HL-60 (cell line): ENCODE data around the gene IFI16.

Source experiments
- DNase-seq, 2 experiments: peaks; one replicate each; pipeline ENCODE4 v3.0.0-alpha.2; 2010 to 2020; ENCODE audit warnings: low read depth in 1 of 2, low spot score in 1 of 2
- H3K27ac ChIP-seq: fragments of 250-450 bp; sonication (Bioruptor Pico); replicated peaks from 2 replicates; pipeline ENCODE4 v1.5.1; 2020; ENCODE audit warnings: mild to moderate bottlenecking, moderate library complexity
- H3K27me3 ChIP-seq: fragments of 250-450 bp; sonication (Bioruptor Pico); 2 replicates; pipeline ENCODE4 v1.5.1; 2021; ENCODE audit warnings: mild to moderate bottlenecking, moderate library complexity; ENCODE audit not compliant: insufficient read depth, poor library complexity, severe bottlenecking
- H3K4me3 ChIP-seq: replicated peaks from 2 replicates; pipeline ENCODE4 v1.5.1; 2011; ENCODE audit warnings: mild to moderate bottlenecking, control low read depth, low read length; ENCODE audit not compliant: insufficient read depth
- GABPA ChIP-seq: IDR thresholded peaks from 2 replicates; pipeline ENCODE4 v1.6.1; 2012; ENCODE audit warnings: low read depth
- POLR2AphosphoS5 ChIP-seq: IDR thresholded peaks from 2 replicates; pipeline ENCODE4 v1.6.1; 2012; ENCODE audit warnings: low read depth
- SPI1 ChIP-seq: IDR thresholded peaks from 2 replicates; pipeline ENCODE4 v1.6.1; 2012; ENCODE audit warnings: low read depth, mild to moderate bottlenecking, borderline replicate concordance
- TF ChIP-seq, protein P1 (sequence below): IDR thresholded peaks from one replicate; pipeline ENCODE4 v1.5.1; 2011; ENCODE audit warnings: low read length, control low read depth, inconsistent platforms; ENCODE audit not compliant: insufficient read depth
- TF ChIP-seq, protein P2 (sequence below): IDR thresholded peaks from 2 replicates; pipeline ENCODE4 v1.6.1; 2012; ENCODE audit warnings: low read depth; ENCODE audit not compliant: insufficient replicate concordance

Gene IFI16

DNA sequence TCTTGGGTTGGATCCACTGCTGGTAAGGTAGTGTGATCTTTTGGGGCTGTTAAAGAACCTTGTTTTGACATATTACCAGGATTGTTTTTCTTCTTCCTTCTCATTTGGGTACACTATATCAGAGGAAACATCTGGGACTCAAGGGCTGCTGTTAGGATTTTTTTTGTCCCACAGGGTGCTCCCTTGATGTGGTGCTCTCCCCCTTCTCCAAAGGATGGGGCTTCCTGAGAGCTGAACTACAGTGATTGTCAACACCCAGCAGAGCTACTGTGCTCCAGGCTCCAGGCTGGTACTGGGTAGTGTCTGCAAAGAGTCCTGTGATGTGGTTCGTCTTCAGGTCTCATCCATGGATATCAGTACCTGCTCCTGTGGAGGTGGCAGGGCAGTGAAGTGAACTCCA, 20.6 kb downstream of the IFI16 start:
- H3K27me3 ChIP-seq, result no peaks in the 10 kb centered on the region
- no peak overlapping the region for H3K4me3 ChIP-seq
- DNase-seq, result no peak
- no peak overlapping the region for H3K27ac ChIP-seq
- no peak for TF ChIP-seq GABPA
- TF ChIP-seq POLR2AphosphoS5, result no peak
- TF ChIP-seq SPI1, result no peak
- TF ChIP-seq, protein P1, sequence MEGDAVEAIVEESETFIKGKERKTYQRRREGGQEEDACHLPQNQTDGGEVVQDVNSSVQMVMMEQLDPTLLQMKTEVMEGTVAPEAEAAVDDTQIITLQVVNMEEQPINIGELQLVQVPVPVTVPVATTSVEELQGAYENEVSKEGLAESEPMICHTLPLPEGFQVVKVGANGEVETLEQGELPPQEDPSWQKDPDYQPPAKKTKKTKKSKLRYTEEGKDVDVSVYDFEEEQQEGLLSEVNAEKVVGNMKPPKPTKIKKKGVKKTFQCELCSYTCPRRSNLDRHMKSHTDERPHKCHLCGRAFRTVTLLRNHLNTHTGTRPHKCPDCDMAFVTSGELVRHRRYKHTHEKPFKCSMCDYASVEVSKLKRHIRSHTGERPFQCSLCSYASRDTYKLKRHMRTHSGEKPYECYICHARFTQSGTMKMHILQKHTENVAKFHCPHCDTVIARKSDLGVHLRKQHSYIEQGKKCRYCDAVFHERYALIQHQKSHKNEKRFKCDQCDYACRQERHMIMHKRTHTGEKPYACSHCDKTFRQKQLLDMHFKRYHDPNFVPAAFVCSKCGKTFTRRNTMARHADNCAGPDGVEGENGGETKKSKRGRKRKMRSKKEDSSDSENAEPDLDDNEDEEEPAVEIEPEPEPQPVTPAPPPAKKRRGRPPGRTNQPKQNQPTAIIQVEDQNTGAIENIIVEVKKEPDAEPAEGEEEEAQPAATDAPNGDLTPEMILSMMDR, result no peak
- TF ChIP-seq, protein P2, sequence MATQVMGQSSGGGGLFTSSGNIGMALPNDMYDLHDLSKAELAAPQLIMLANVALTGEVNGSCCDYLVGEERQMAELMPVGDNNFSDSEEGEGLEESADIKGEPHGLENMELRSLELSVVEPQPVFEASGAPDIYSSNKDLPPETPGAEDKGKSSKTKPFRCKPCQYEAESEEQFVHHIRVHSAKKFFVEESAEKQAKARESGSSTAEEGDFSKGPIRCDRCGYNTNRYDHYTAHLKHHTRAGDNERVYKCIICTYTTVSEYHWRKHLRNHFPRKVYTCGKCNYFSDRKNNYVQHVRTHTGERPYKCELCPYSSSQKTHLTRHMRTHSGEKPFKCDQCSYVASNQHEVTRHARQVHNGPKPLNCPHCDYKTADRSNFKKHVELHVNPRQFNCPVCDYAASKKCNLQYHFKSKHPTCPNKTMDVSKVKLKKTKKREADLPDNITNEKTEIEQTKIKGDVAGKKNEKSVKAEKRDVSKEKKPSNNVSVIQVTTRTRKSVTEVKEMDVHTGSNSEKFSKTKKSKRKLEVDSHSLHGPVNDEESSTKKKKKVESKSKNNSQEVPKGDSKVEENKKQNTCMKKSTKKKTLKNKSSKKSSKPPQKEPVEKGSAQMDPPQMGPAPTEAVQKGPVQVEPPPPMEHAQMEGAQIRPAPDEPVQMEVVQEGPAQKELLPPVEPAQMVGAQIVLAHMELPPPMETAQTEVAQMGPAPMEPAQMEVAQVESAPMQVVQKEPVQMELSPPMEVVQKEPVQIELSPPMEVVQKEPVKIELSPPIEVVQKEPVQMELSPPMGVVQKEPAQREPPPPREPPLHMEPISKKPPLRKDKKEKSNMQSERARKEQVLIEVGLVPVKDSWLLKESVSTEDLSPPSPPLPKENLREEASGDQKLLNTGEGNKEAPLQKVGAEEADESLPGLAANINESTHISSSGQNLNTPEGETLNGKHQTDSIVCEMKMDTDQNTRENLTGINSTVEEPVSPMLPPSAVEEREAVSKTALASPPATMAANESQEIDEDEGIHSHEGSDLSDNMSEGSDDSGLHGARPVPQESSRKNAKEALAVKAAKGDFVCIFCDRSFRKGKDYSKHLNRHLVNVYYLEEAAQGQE, result no peak

DNA sequence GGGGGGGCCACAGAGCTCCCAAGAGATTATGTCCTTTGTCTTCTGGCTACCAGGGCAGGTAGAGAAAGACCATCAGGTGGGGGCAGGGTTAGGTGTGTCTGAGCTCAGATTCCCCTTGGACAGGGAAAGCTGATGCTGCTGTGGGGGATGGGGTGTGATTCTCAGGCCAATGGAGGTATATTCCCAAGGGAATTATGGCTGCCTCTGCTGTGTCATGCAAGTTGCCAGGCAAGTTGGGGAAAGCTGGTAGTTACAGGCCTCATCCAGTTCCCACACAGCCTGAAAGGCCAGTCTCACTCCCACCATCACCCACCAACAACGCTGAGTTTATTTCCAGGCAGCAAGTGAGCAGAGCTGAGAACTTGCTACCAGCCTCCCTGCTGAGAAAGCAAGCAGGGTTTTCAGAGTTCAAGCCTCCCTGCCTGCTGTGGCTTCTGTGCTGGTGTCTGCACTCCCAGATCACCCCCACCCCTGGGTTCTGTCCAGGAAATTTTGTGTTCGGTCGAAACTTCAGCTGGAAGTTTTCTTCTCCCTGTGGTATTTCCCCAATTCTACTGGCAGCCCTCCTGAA, 21.3 kb downstream of the IFI16 start:
- Histone ChIP-seq H3K27me3 (no peaks in the 10 kb centered on the region), H3K4me3 (no peak overlapping the region), H3K27ac (no peak overlapping the region)
- no peak for DNase-seq
- TF ChIP-seq, protein P1, result no peak
- no peak for TF ChIP-seq POLR2AphosphoS5
- TF ChIP-seq, protein P2, result no peak
- TF ChIP-seq GABPA, result no peak
- no peak for TF ChIP-seq SPI1

GRCh38 chr1:159040206-159040605, 30.5 kb downstream of the IFI16 start:
- TF ChIP-seq, protein P1, result no peak
- no peak for TF ChIP-seq SPI1
- no peak for TF ChIP-seq POLR2AphosphoS5
- TF ChIP-seq, protein P2, result no peak
- TF ChIP-seq GABPA, result no peak
- no peak overlapping the region for H3K27ac ChIP-seq
- H3K27me3 ChIP-seq, result no peaks in the 10 kb centered on the region
- H3K4me3 ChIP-seq, result no peak overlapping the region
- DNase-seq, result no peak
